Caco-2 (cell line): ENCODE results near the gene SLC24A1. TPM values are rescaled to one million over a fixed set of nuclear protein-coding genes. Genes with fewer than 3 reads are reported as not detected.

Experiments used
- BruUV-seq: library from RNA; stranded (reverse); fragments of 400-500 nt; replicated peaks from 2 replicates; lab custom pipeline; 2021; lab: Mats Ljungman, UMichigan
- CTCF ChIA-PET: fragments of 300-600 bp; sonication (Branson Sonifier 250); formaldehyde crosslinking; loops from one replicate; lab custom pipeline; 2022; ENCODE audit warnings: antibody characterized with exemption; lab: Charles Lee
- POLR2A ChIA-PET: fragments of 300-600 bp; sonication (Branson Sonifier 250); formaldehyde crosslinking; loops from one replicate; lab custom pipeline; 2022; ENCODE audit warnings: antibody characterized with exemption; lab: Charles Lee
- DNase-seq, 2 experiments: peaks; one replicate each; pipeline versions ENCODE4 v3.0.0 to v3.0.0-alpha.2; 2020 to 2022
- H3K27me3 ChIP-seq: replicated peaks from 2 replicates; pipeline ENCODE4 v1.6.0; 2011; ENCODE audit warnings: low read length; ENCODE audit not compliant: control insufficient read depth, insufficient read depth
- H3K36me3 ChIP-seq: 2 replicates; pipeline ENCODE4 v1.5.1; 2011; ENCODE audit warnings: low read length; ENCODE audit not compliant: control insufficient read depth, insufficient read depth
- H3K4me1 ChIP-seq: fragments of 250-450 bp; sonication (Bioruptor Pico); 2 replicates; pipeline ENCODE4 v1.5.1; 2020; ENCODE audit warnings: mild to moderate bottlenecking
- H3K4me3 ChIP-seq: 2 replicates; pipeline ENCODE4 v1.5.1; 2011; ENCODE audit warnings: low read depth, mild to moderate bottlenecking, control low read depth, low read length
- H3K9me3 ChIP-seq: fragments of 250-450 bp; sonication (Bioruptor Pico); 2 replicates; pipeline ENCODE4 v1.5.1; 2020; ENCODE audit warnings: mild to moderate bottlenecking, moderate library complexity
- H3K27ac Mint-ChIP-seq: one replicate; pipeline ENCODE4 v1.8.0; 2022; ENCODE audit warnings: mixed read lengths; ENCODE audit not compliant: unreplicated experiment
- H3K27me3 Mint-ChIP-seq: one replicate; pipeline ENCODE4 v1.8.0; 2022; ENCODE audit warnings: mixed read lengths; ENCODE audit not compliant: insufficient read depth, unreplicated experiment
- H3K36me3 Mint-ChIP-seq: one replicate; pipeline ENCODE4 v1.8.0; 2022; ENCODE audit warnings: mild to moderate bottlenecking, mixed read lengths; ENCODE audit not compliant: insufficient read depth, unreplicated experiment
- H3K4me1 Mint-ChIP-seq: one replicate; pipeline ENCODE4 v1.8.0; 2022; ENCODE audit warnings: low read depth, mixed read lengths; ENCODE audit not compliant: unreplicated experiment
- H3K4me3 Mint-ChIP-seq: one replicate; pipeline ENCODE4 v1.8.0; 2022; ENCODE audit warnings: mild to moderate bottlenecking, moderate library complexity, mixed read lengths; ENCODE audit not compliant: unreplicated experiment
- H3K9me3 Mint-ChIP-seq: one replicate; pipeline ENCODE4 v1.8.0; 2022; ENCODE audit warnings: mixed read lengths; ENCODE audit not compliant: unreplicated experiment
- intact Hi-C: fragments of 100-400 bp; cut with micrococcal nuclease; formaldehyde crosslinking; loops from one replicate; pipeline ENCODE4 v1.10.0; 2022; ENCODE audit not compliant: unreplicated experiment
- total RNA-seq: library from RNA; stranded (reverse); gene quantifications from 2 replicates; pipeline ENCODE4 v1.2.3, GENCODE V29; 2022
- TF ChIP-seq, protein P1 (sequence below), 2 experiments: fragments of 200-600 bp in 1 of 2; IDR thresholded peaks; 1 replicate in 1 of 2; 2 replicates in 1 of 2; pipeline versions ENCODE4 v1.5.1 to v1.8.0; 2011 to 2022; ENCODE audit warnings: antibody characterized with exemption in 1 of 2, control low read depth in 1 of 2, inconsistent platforms in 1 of 2, low read depth in 1 of 2, low read length in 1 of 2, mild to moderate bottlenecking in 1 of 2, moderate library complexity in 1 of 2; ENCODE audit not compliant: insufficient read depth in 1 of 2, severe bottlenecking in 1 of 2, unreplicated experiment in 1 of 2

Gene SLC24A1
- total RNA-seq, 1 experiment from 2014 or later = 8.7 TPM

DNA sequence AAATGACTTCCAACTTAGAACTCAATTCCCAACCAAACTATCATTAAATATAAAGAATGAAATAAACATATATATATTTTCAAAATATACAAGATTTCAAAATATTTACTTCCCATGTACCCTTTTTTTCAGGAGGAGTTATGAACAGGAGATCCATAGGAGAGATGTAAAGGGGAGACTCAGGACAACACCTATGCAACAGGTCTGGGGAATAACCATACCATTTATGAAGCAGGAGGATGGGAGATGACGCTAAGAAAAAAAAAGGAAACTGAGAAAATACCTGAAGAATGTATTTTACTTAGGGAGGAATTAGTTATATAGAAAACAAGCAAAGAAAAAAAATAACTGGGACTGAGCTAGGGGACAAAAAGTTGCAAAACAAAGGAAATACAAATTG, 34.6 kb upstream of the SLC24A1 start:
- Mint-ChIP-seq H3K4me1 (no peaks in the 10 kb centered on the region), H3K27ac (no peak overlapping the region), H3K9me3 (no peaks in the 10 kb centered on the region), H3K27me3 (no peaks in the 10 kb centered on the region), H3K4me3 (no peak overlapping the region), H3K36me3 (peaks cover 50% of the 10 kb centered on the region)
- ChIA-PET CTCF (no interaction called here), POLR2A (no interaction called here)
- H3K36me3 ChIP-seq = no peaks in the 10 kb centered on the region
- H3K27me3 ChIP-seq = no peaks in the 10 kb centered on the region
- no TSS peak for BruUV-seq
- intact Hi-C loops = no loop called here
- H3K4me1 ChIP-seq = no peaks in the 10 kb centered on the region
- no peaks in the 10 kb centered on the region for H3K9me3 ChIP-seq
- no peak for DNase-seq
- TF ChIP-seq, protein P1, sequence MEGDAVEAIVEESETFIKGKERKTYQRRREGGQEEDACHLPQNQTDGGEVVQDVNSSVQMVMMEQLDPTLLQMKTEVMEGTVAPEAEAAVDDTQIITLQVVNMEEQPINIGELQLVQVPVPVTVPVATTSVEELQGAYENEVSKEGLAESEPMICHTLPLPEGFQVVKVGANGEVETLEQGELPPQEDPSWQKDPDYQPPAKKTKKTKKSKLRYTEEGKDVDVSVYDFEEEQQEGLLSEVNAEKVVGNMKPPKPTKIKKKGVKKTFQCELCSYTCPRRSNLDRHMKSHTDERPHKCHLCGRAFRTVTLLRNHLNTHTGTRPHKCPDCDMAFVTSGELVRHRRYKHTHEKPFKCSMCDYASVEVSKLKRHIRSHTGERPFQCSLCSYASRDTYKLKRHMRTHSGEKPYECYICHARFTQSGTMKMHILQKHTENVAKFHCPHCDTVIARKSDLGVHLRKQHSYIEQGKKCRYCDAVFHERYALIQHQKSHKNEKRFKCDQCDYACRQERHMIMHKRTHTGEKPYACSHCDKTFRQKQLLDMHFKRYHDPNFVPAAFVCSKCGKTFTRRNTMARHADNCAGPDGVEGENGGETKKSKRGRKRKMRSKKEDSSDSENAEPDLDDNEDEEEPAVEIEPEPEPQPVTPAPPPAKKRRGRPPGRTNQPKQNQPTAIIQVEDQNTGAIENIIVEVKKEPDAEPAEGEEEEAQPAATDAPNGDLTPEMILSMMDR (IDR thresholded peaks at IDR 0.05; ENCODE audit: insufficient read depth in 1 of 2, low read depth in 1 of 2, low read length in 1 of 2, severe bottlenecking in 1 of 2, unreplicated experiment in 1 of 2) = no peak
- no peak overlapping the region for H3K4me3 ChIP-seq

DNA sequence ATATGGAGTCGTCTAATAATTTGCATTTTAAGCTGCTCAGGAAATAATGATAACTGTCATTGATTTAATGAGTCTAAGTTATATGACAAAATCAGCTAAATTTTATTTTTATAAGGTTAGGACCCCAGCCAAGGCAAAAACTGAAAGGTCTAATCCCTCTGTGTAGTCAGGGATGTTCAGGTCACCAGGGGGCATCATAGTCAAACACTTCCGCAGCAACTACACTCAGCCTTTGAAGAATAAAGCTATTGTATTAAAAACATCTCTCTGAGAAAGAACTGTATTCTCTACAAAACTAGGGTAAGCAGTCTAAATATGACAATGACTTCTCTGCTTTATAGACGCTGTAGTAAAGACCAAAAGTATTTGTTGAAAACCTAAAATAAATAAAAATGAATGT, 25.8 kb upstream of the SLC24A1 start:
- TF ChIP-seq, protein P1 (IDR thresholded peaks at IDR 0.05; ENCODE audit: insufficient read depth in 1 of 2, low read depth in 1 of 2, low read length in 1 of 2, severe bottlenecking in 1 of 2, unreplicated experiment in 1 of 2) = peak; percentile 42 to 56
- BruUV-seq = no TSS peak
- Histone ChIP-seq H3K4me1 (no peaks in the 10 kb centered on the region), H3K36me3 (peaks cover 2% of the 10 kb centered on the region), H3K4me3 (no peak overlapping the region), H3K9me3 (no peaks in the 10 kb centered on the region), H3K27me3 (no peaks in the 10 kb centered on the region)
- H3K27ac Mint-ChIP-seq = no peak overlapping the region
- H3K27me3 Mint-ChIP-seq = no peaks in the 10 kb centered on the region
- no peaks in the 10 kb centered on the region for H3K9me3 Mint-ChIP-seq
- POLR2A ChIA-PET = interaction anchor here (1.9 kb wide), 1 partner anchor 15 kb away, joined by 5 read pairs; the partner anchor contains the start of gene INTS14
- intact Hi-C loops = loop anchor here (5.0 kb wide), 1 partner anchor 226 kb away; no protein-coding TSS in a partner anchor
- CTCF ChIA-PET = interaction anchor here (0.5 to 1.3 kb wide), 7 partner anchors 15 to 489 kb away, joined by 3 to 9 read pairs (median 5); partner anchors contain the start of genes INTS14 and RAB11A
- no peak overlapping the region for H3K4me3 Mint-ChIP-seq
- peaks cover 35% of the 10 kb centered on the region for H3K36me3 Mint-ChIP-seq
- no peaks in the 10 kb centered on the region for H3K4me1 Mint-ChIP-seq
- DNase-seq = peak in 1 of 2 experiments; percentile 36

DNA sequence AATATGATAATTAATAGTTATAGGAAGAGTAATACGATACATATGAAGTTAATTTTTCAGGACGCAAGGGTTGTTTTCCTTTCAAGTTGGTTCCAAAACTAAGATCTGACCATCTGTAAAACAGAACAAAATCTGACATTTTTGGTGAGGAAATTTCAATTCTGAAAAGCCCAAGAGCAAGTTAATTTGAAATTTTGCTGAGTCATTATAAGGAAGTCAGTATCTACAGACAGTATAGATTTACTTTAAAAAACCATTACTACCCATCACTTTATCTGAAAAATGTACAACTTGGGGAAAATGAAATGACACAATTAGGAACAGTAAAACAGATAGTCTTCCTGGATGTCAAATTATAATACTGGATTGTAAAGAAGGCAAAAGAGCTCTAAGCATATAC, 23.3 kb upstream of the SLC24A1 start:
- DNase-seq = no peak
- Mint-ChIP-seq H3K27ac (no peak overlapping the region), H3K4me3 (no peak overlapping the region), H3K27me3 (no peaks in the 10 kb centered on the region), H3K9me3 (no peaks in the 10 kb centered on the region), H3K4me1 (no peaks in the 10 kb centered on the region), H3K36me3 (peaks cover 38% of the 10 kb centered on the region)
- peaks cover 2% of the 10 kb centered on the region for H3K36me3 ChIP-seq
- H3K27me3 ChIP-seq = no peaks in the 10 kb centered on the region
- ChIA-PET POLR2A (no interaction called here), CTCF (no interaction called here)
- TF ChIP-seq, protein P1 (IDR thresholded peaks at IDR 0.05; ENCODE audit: insufficient read depth in 1 of 2, low read depth in 1 of 2, low read length in 1 of 2, severe bottlenecking in 1 of 2, unreplicated experiment in 1 of 2) = no peak
- TSS peak; percentile 1 for BruUV-seq
- no peaks in the 10 kb centered on the region for H3K9me3 ChIP-seq
- no peaks in the 10 kb centered on the region for H3K4me1 ChIP-seq
- intact Hi-C loops = loop anchor here (5.0 kb wide), 1 partner anchor 224 kb away; no protein-coding TSS in a partner anchor
- H3K4me3 ChIP-seq = no peak overlapping the region
